ENCODE data around the gene CBFB. TPM values are rescaled to one million over a fixed set of nuclear protein-coding genes. Genes with fewer than 3 reads are reported as not detected.

Gene CBFB
- total RNA-seq, 2 experiments from 2014 or later = 111 to 114 TPM

DNA sequence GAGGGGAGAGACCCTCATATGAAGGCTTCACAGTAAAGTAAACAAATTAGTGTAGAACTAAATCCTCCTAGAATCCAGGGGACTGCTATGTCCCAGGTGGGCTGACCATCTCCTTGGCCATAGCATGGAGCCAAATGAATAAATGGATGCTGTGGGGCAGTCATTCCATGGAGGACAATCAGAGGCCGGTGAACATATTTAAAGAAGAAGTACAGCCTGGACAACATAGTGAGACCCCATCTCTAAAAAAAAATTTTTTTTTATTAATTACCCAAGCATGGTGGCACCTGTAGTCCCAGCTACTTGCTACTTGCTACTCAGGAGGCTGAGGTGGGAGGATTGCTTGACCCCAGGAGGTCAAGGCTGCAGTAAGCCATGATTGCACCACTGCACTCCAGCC is 5.3 kb upstream of the CBFB start:
- H3K27ac Mint-ChIP-seq = no peak overlapping the region
- DNase-seq = no peak
- ATAC-seq = no peak
- peaks cover 19% of the 10 kb centered on the region for H3K4me1 Mint-ChIP-seq (ENCODE audit: low read depth)
- H3K9me3 Mint-ChIP-seq = no peaks in the 10 kb centered on the region
- H3K27me3 Mint-ChIP-seq = no peaks in the 10 kb centered on the region
- intact Hi-C loops (cut with micrococcal nuclease) = no loop called here
- ChIA-PET POLR2A (interaction anchor here (1.4 kb wide), 1 partner anchor 10 kb away, joined by 4 read pairs; no protein-coding TSS in a partner anchor), CTCF (interaction anchor here (2.6 to 9.1 kb wide), 2 partner anchors 45 to 133 kb away, joined by 8 to 187 read pairs; partner anchors contain the start of genes B3GNT9, FBXL8 and TRADD)
- TF ChIP-seq, protein P1, sequence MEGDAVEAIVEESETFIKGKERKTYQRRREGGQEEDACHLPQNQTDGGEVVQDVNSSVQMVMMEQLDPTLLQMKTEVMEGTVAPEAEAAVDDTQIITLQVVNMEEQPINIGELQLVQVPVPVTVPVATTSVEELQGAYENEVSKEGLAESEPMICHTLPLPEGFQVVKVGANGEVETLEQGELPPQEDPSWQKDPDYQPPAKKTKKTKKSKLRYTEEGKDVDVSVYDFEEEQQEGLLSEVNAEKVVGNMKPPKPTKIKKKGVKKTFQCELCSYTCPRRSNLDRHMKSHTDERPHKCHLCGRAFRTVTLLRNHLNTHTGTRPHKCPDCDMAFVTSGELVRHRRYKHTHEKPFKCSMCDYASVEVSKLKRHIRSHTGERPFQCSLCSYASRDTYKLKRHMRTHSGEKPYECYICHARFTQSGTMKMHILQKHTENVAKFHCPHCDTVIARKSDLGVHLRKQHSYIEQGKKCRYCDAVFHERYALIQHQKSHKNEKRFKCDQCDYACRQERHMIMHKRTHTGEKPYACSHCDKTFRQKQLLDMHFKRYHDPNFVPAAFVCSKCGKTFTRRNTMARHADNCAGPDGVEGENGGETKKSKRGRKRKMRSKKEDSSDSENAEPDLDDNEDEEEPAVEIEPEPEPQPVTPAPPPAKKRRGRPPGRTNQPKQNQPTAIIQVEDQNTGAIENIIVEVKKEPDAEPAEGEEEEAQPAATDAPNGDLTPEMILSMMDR (IDR thresholded peaks at IDR 0.05) = no peak
- no peak overlapping the region for H3K4me3 Mint-ChIP-seq
- no peaks in the 10 kb centered on the region for H3K36me3 Mint-ChIP-seq (ENCODE audit: low read depth)

DNA sequence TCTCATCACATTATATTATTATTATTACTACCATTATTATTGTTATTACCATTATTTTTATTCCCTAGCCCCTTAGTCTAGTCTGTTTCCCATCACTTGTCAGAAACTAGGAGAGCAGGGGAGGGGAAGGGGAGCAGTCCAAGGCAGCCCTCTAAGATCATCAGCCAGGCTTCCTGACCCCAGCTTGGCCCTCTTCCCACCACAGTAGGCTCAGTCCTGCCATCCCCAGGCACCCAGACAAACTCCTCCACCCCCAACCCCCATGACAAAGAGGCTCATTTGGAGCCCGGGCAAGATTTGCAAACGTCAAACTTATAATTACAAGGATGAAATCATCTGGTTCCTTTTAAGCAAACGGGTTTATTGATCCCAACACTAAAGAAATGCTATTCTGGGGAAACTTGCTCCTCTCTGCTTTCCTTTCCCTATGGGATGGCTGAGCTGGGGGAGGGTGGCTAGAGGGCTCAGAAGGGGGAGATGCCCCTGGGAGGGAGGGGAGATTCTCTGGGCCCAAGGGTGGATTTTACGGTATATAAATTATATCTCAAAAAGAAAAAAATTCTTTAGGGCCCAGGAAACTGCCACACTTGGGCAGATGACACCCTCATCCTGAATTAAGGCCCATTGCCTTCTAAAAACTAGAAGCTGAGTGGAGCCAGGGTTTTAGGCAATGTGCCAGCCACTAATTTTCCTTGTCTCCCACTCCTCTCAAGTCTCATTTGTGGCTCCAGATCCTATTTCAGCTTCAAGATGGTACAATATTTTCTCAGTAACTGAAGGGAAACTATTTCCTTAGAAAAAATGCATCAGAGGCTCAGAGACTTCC is 4.4 kb upstream of the CBFB start:
- TF ChIP-seq, protein P1 (IDR thresholded peaks at IDR 0.05) = no peak
- Mint-ChIP-seq H3K4me1 (ENCODE audit: low read depth) (peaks cover 19% of the 10 kb centered on the region), H3K4me3 (no peak overlapping the region), H3K27me3 (no peaks in the 10 kb centered on the region), H3K27ac (no peak overlapping the region), H3K36me3 (ENCODE audit: low read depth) (no peaks in the 10 kb centered on the region), H3K9me3 (no peaks in the 10 kb centered on the region)
- CTCF ChIA-PET = interaction anchor here (1.2 to 9.1 kb wide), 6 partner anchors 9 to 132 kb away, joined by 4 to 187 read pairs (median 6); partner anchors contain the start of genes B3GNT9, FBXL8 and TRADD
- DNase-seq = no peak
- intact Hi-C loops (cut with micrococcal nuclease) = no loop called here
- POLR2A ChIA-PET = interaction anchor here (1.4 kb wide), 1 partner anchor 11 kb away, joined by 4 read pairs; no protein-coding TSS in a partner anchor
- ATAC-seq = no peak

- CTCF ChIA-PET = interaction anchor here (1.2 to 8.4 kb wide), 5 partner anchors 9 to 130 kb away, joined by 4 to 127 read pairs (median 5); no protein-coding TSS in a partner anchor
- TF ChIP-seq, protein P1 (IDR thresholded peaks at IDR 0.05) = no peak
- Mint-ChIP-seq H3K27me3 (no peaks in the 10 kb centered on the region), H3K9me3 (no peaks in the 10 kb centered on the region), H3K36me3 (ENCODE audit: low read depth) (peaks cover 4% of the 10 kb centered on the region), H3K4me3 (no peak overlapping the region), H3K27ac (no peak overlapping the region), H3K4me1 (ENCODE audit: low read depth) (peaks cover 23% of the 10 kb centered on the region)
- intact Hi-C loops (cut with micrococcal nuclease) = no loop called here
- ATAC-seq = no peak
- no peak for DNase-seq
- POLR2A ChIA-PET = interaction anchor here (1.4 kb wide), 1 partner anchor 11 kb away, joined by 4 read pairs; no protein-coding TSS in a partner anchor
These were observed 3.8 kb upstream of the CBFB start for GRCh38 chr16:67025210-67025550.

DNA sequence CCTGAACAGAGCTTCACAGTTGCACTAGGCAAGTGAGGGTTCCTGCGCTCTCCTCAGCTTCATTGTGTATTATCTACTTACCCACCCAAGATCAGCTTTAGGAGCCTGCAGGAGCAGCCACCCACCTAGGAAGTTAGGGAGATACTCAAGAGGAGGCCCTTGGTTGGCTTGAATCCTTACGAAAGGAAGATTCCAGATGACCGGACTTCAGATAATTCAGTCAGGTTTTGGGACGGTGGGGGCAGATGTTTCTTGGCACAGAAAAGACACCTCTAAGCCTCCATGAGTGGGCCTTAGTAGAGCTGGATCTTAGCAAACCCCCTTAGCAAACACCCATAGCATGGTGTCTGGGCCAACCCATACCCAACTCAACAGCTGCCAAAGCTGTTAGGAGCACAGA is 2.4 kb upstream of the CBFB start:
- ATAC-seq (no peak), DNase-seq (no peak)
- TF ChIP-seq, protein P1 (IDR thresholded peaks at IDR 0.05) = no peak
- Mint-ChIP-seq H3K9me3 (no peaks in the 10 kb centered on the region), H3K4me3 (no peak overlapping the region), H3K4me1 (ENCODE audit: low read depth) (peaks cover 34% of the 10 kb centered on the region), H3K27ac (no peak overlapping the region), H3K36me3 (ENCODE audit: low read depth) (peaks cover 14% of the 10 kb centered on the region), H3K27me3 (no peaks in the 10 kb centered on the region)
- CTCF ChIA-PET = interaction anchor here (1.0 to 8.4 kb wide), 6 partner anchors 11 to 402 kb away, joined by 3 to 127 read pairs (median 3); no protein-coding TSS in a partner anchor
- intact Hi-C loops (cut with micrococcal nuclease) = no loop called here
- POLR2A ChIA-PET = interaction anchor here (0.6 to 6.0 kb wide), 4 partner anchors 13 to 129 kb away, joined by 3 to 52 read pairs (median 3); partner anchors contain the start of gene PHAF1

GRCh38 chr16:67027046-67027445 is 1.9 kb upstream of the CBFB start:
- no peaks in the 10 kb centered on the region for H3K27me3 Mint-ChIP-seq
- TF ChIP-seq, protein P1 (IDR thresholded peaks at IDR 0.05) = no peak
- peaks cover 19% of the 10 kb centered on the region for H3K36me3 Mint-ChIP-seq (ENCODE audit: low read depth)
- ChIA-PET CTCF (interaction anchor here (1.0 to 8.4 kb wide), 5 partner anchors 11 to 401 kb away, joined by 3 to 127 read pairs (median 4); no protein-coding TSS in a partner anchor), POLR2A (interaction anchor here (0.8 to 6.0 kb wide), 5 partner anchors 14 to 128 kb away, joined by 3 to 52 read pairs (median 3); partner anchors contain the start of gene PHAF1)
- no peak for ATAC-seq
- intact Hi-C loops (cut with micrococcal nuclease) = no loop called here
- H3K4me1 Mint-ChIP-seq (ENCODE audit: low read depth) = peaks cover 39% of the 10 kb centered on the region
- peak overlapping the region; percentile 71 for H3K27ac Mint-ChIP-seq
- H3K9me3 Mint-ChIP-seq = no peaks in the 10 kb centered on the region
- no peak for DNase-seq
- peak overlapping the region; percentile 59 for H3K4me3 Mint-ChIP-seq

Measured in activated CD8-positive, alpha-beta T cell treated with anti-CD3 and anti-CD28 coated beads for 36 hours (primary cell).